22Rv1 (cell line): Measurements from ENCODE around the gene NR2F6.

ENCODE experiments used
- CTCF ChIP-seq: fragments of 450-650 bp; IDR thresholded peaks from 2 replicates; pipeline ENCODE4 v1.5.1; 2017; ENCODE audit warnings: mild to moderate bottlenecking
- ZFX ChIP-seq: fragments of 450-650 bp; IDR thresholded peaks from 2 replicates; pipeline ENCODE4 v1.6.1; 2017; ENCODE audit warnings: antibody characterized with exemption, borderline replicate concordance

GRCh38 chr19:17185590-17185989 is 60.1 kb downstream of the NR2F6 start:
- TF ChIP-seq CTCF (no peak), ZFX (no peak)
